OCI-LY3 (cell line): Measurements from ENCODE around the gene EIF2B2.

Experiments
- H2AFZ ChIP-seq: fragments of 200-600, 300-600 bp; shearing (Covaris generic); 2 replicates; pipeline ENCODE4 v1.6.0; 2014; ENCODE audit warnings: antibody characterized with exemption, low read depth, low read length
- H3K27ac ChIP-seq: fragments of 200-600, 300-600 bp; sonication (generic); 2 replicates; pipeline ENCODE4 v1.5.1; 2014; ENCODE audit warnings: mild to moderate bottlenecking, low read length, moderate library complexity, mixed read lengths
- H3K27me3 ChIP-seq: fragments of 200-600, 300-600 bp; sonication (generic); 2 replicates; pipeline ENCODE4 v1.6.1; 2014; ENCODE audit warnings: low read depth, low read length, mixed read lengths
- H3K36me3 ChIP-seq: fragments of 200-600, 300-600 bp; sonication (generic); replicated peaks from 2 replicates; pipeline ENCODE3; 2014; ENCODE audit warnings: low read depth, low read length, mixed read lengths
- H3K4me1 ChIP-seq: fragments of 300-600, 200-600 bp; sonication (generic); 2 replicates; pipeline ENCODE4 v1.6.1; 2014; ENCODE audit warnings: low read length, mixed read lengths
- H3K4me2 ChIP-seq: fragments of 200-600, 300-600 bp; sonication (generic); 2 replicates; pipeline ENCODE4 v1.6.1; 2014; ENCODE audit warnings: low read length, mixed read lengths
- H3K4me3 ChIP-seq: fragments of 300-600, 200-600 bp; sonication (generic); 2 replicates; pipeline ENCODE4 v1.5.1; 2014; ENCODE audit warnings: antibody characterized with exemption, mild to moderate bottlenecking, low read length, moderate library complexity
- H3K79me2 ChIP-seq: fragments of 300-600, 200-600 bp; shearing (Covaris generic); 2 replicates; pipeline ENCODE4 v1.6.1; 2014; ENCODE audit warnings: mild to moderate bottlenecking, low read length, mixed read lengths
- H3K9ac ChIP-seq: fragments of 300-600, 200-600 bp; shearing (Covaris generic); 2 replicates; pipeline ENCODE4 v1.6.0; 2014; ENCODE audit warnings: mild to moderate bottlenecking, low read length, moderate library complexity
- H3K9me3 ChIP-seq: fragments of 200-600, 300-600 bp; shearing (Covaris generic); 2 replicates; pipeline ENCODE4 v1.6.1; 2014; ENCODE audit warnings: low read length, mixed read lengths; ENCODE audit not compliant: insufficient read depth
- H4K20me1 ChIP-seq: fragments of 200-600, 300-600 bp; sonication (generic); 2 replicates; pipeline ENCODE4 v1.6.1; 2016; ENCODE audit warnings: low read length, mixed read lengths; ENCODE audit not compliant: insufficient read depth
- CTCF ChIP-seq: fragments of 200-600, 300-600 bp; sonication (generic); IDR thresholded peaks from 2 replicates; pipeline ENCODE4 v1.5.1; 2014; ENCODE audit warnings: antibody characterized with exemption, low read length, low read depth
- EZH2phosphoT487 ChIP-seq: fragments of 200-600 bp; shearing (Covaris generic); IDR thresholded peaks from 2 replicates; pipeline ENCODE4 v1.6.1; 2018; ENCODE audit warnings: antibody characterized with exemption, mixed run types, low read depth

Gene EIF2B2

GRCh38 chr14:74960736-74961135 lies 42.0 kb upstream of the EIF2B2 start:
- Histone ChIP-seq H3K4me1 (peaks cover 33% of the 10 kb centered on the region), H3K9me3 (no peaks in the 10 kb centered on the region), H3K27me3 (no peaks in the 10 kb centered on the region), H3K4me3 (no peak overlapping the region), H3K27ac (no peak overlapping the region), H4K20me1 (no peaks in the 10 kb centered on the region), H3K4me2 (no peak overlapping the region), H3K36me3 (no peaks in the 10 kb centered on the region), H3K9ac (no peak overlapping the region), H2AFZ (no peak overlapping the region), H3K79me2 (no peaks in the 10 kb centered on the region)
- no peak for TF ChIP-seq EZH2phosphoT487
- no peak for TF ChIP-seq CTCF

- Histone ChIP-seq H3K27me3 (no peaks in the 10 kb centered on the region), H3K4me1 (peaks cover 33% of the 10 kb centered on the region), H3K4me2 (peak overlapping the region; percentile 87), H3K27ac (peak overlapping the region; percentile 65; the same call in 1 of the 2 replicates), H4K20me1 (no peaks in the 10 kb centered on the region), H3K9me3 (no peaks in the 10 kb centered on the region), H3K36me3 (no peaks in the 10 kb centered on the region), H2AFZ (no peak overlapping the region), H3K9ac (peak overlapping the region; percentile 69; the same call in 1 of the 2 replicates), H3K4me3 (peak overlapping the region; percentile 73; the same call in 1 of the 2 replicates), H3K79me2 (no peaks in the 10 kb centered on the region)
- TF ChIP-seq CTCF = no peak
These were observed 41.3 kb upstream of the EIF2B2 start for GRCh38 chr14:74961238-74961911.

GRCh38 chr14:74962046-74962445 lies 40.7 kb upstream of the EIF2B2 start:
- H3K79me2 ChIP-seq = no peaks in the 10 kb centered on the region

GRCh38 chr14:74962493-74962892 lies 40.2 kb upstream of the EIF2B2 start:
- peak overlapping the region; percentile 73 for H3K4me3 ChIP-seq
- peak overlapping the region; percentile 69 for H3K9ac ChIP-seq
- H2AFZ ChIP-seq = peak overlapping the region; percentile 72
- H3K27me3 ChIP-seq = no peaks in the 10 kb centered on the region
- no peaks in the 10 kb centered on the region for H3K36me3 ChIP-seq
- H3K27ac ChIP-seq = peak overlapping the region; percentile 65
- peak overlapping the region; percentile 87 for H3K4me2 ChIP-seq
- TF ChIP-seq CTCF = no peak
- no peak for TF ChIP-seq EZH2phosphoT487
- H3K4me1 ChIP-seq = peaks cover 33% of the 10 kb centered on the region
- no peaks in the 10 kb centered on the region for H3K9me3 ChIP-seq
- no peaks in the 10 kb centered on the region for H3K79me2 ChIP-seq
- no peaks in the 10 kb centered on the region for H4K20me1 ChIP-seq

More at GRCh38 chr14:74962046-74962445, 40.7 kb upstream of the EIF2B2 start:
- peaks cover 33% of the 10 kb centered on the region for H3K4me1 ChIP-seq
- no peaks in the 10 kb centered on the region for H3K9me3 ChIP-seq
- H4K20me1 ChIP-seq = no peaks in the 10 kb centered on the region
- H3K4me3 ChIP-seq = peak overlapping the region; percentile 73
- TF ChIP-seq EZH2phosphoT487 = no peak
- no peak for TF ChIP-seq CTCF
- peak overlapping the region; percentile 65 for H3K27ac ChIP-seq
- H3K9ac ChIP-seq = peak overlapping the region; percentile 69
- H3K36me3 ChIP-seq = no peaks in the 10 kb centered on the region
- no peaks in the 10 kb centered on the region for H3K27me3 ChIP-seq
- H3K4me2 ChIP-seq = peak overlapping the region; percentile 87
- H2AFZ ChIP-seq = peak overlapping the region; percentile 72
